Activated CD4-positive, CD25-positive, alpha-beta regulatory T cell (primary cell): ENCODE data around the gene SOX5.
"Not testable (repeated sequence)": the region's sequence is repeated elsewhere in the genome, so short reads cannot be mapped to it uniquely, and the experiment has no call there.

Experiments
- DNase-seq, 4 experiments: peaks; one replicate each; lab custom pipeline; 2025; lab: John Stamatoyannopoulos, UW

SOX5 gene

GRCh38 chr12:23831739-23832138 is 117.7 kb downstream of the SOX5 start:
- no peak for DNase-seq

- DNase-seq = no peak
Observed at GRCh38 chr12:23830210-23830609, 119.3 kb downstream of the SOX5 start.

GRCh38 chr12:23827353-23827752 is 122.1 kb downstream of the SOX5 start:
- DNase-seq = no peak

GRCh38 chr12:23825124-23825523 is 124.3 kb downstream of the SOX5 start:
- not testable (repeated sequence) for DNase-seq

- DNase-seq = no peak
Observed at GRCh38 chr12:23824358-23824757, 125.1 kb downstream of the SOX5 start.

GRCh38 chr12:23822883-23823282 is 126.6 kb downstream of the SOX5 start:
- DNase-seq = not testable (repeated sequence)

GRCh38 chr12:23817345-23817744 is 132.1 kb downstream of the SOX5 start:
- no peak for DNase-seq

- DNase-seq = no peak
Observed at GRCh38 chr12:23816394-23816851, 133.0 kb downstream of the SOX5 start.

GRCh38 chr12:23815810-23816209 is 133.7 kb downstream of the SOX5 start:
- DNase-seq = no peak

- DNase-seq = no peak
Observed at GRCh38 chr12:23813206-23813605, 136.3 kb downstream of the SOX5 start.

- DNase-seq = no peak
Observed at GRCh38 chr12:23810329-23810902, 139.1 kb downstream of the SOX5 start.

GRCh38 chr12:23803540-23803939 is 145.9 kb downstream of the SOX5 start:
- DNase-seq = no peak

GRCh38 chr12:23795494-23795893 is 154.0 kb downstream of the SOX5 start:
- no peak for DNase-seq

- no peak for DNase-seq
Observed at GRCh38 chr12:23781118-23781517, 168.4 kb downstream of the SOX5 start.

GRCh38 chr12:23775208-23775607 is 174.3 kb downstream of the SOX5 start:
- no peak for DNase-seq

GRCh38 chr12:23771240-23771949 is 178.1 kb downstream of the SOX5 start:
- no peak for DNase-seq

- no peak for DNase-seq
Observed at GRCh38 chr12:23770202-23770938, 179.1 kb downstream of the SOX5 start.

- DNase-seq = no peak
Observed at GRCh38 chr12:23767834-23768233, 181.6 kb downstream of the SOX5 start.

GRCh38 chr12:23763724-23764123 is 185.7 kb downstream of the SOX5 start:
- DNase-seq = no peak

GRCh38 chr12:23760495-23760894 is 189.0 kb downstream of the SOX5 start:
- no peak for DNase-seq

GRCh38 chr12:23758608-23759007 is 190.9 kb downstream of the SOX5 start:
- DNase-seq = no peak

- DNase-seq = no peak
Observed at GRCh38 chr12:23757541-23757962, 191.9 kb downstream of the SOX5 start.

- DNase-seq = no peak
Observed at GRCh38 chr12:23756416-23756815, 193.1 kb downstream of the SOX5 start.
